IPS-11a (cell line): ENCODE data around the gene SLC39A1.
A peak's percentile ranks its signal among the peaks of the same experiment; 100 is the strongest.

Experiments used
- H3K4me3 ChIP-seq: one replicate; pipeline ENCODE4 v1.5.1; 2013; ENCODE audit warnings: low read depth, low read length, control low read depth

Gene SLC39A1

GRCh38 chr1:153977250-153978240 lies 14.2 kb upstream of the SLC39A1 start, which contains the start of gene JTB:
JTB (minus strand) TSS chr1:153977674; CDS start chr1:153977252, 422 bp downstream.
- H3K4me3 ChIP-seq: peak within 1 kb of the TSS; percentile 85

GRCh38 chr1:153976819-153977249 lies 13.5 kb upstream of the SLC39A1 start:
- H3K4me3 ChIP-seq: peak overlapping the region; percentile 85

- H3K4me3 ChIP-seq: no peak overlapping the region
These were observed 10.2 kb upstream of the SLC39A1 start for GRCh38 chr1:153973525-153973924.

GRCh38 chr1:153973071-153973470 lies 9.7 kb upstream of the SLC39A1 start:
- H3K4me3 ChIP-seq: no peak overlapping the region

- H3K4me3 ChIP-seq: no peak overlapping the region
These were observed 7.0 kb upstream of the SLC39A1 start for GRCh38 chr1:153970346-153970745.

GRCh38 chr1:153968972-153969371 lies 5.6 kb upstream of the SLC39A1 start:
- no peak overlapping the region for H3K4me3 ChIP-seq

- H3K4me3 ChIP-seq: peak overlapping the region; percentile 13
These were observed 5.1 kb upstream of the SLC39A1 start for GRCh38 chr1:153968408-153968807.

GRCh38 chr1:153968000-153968363 lies 4.6 kb upstream of the SLC39A1 start:
- H3K4me3 ChIP-seq: peak overlapping the region; percentile 47

- H3K4me3 ChIP-seq: peak within 1 kb of the TSS; percentile 57
These were observed 4.0 kb upstream of the SLC39A1 start, which contains the start of gene CREB3L4 for GRCh38 chr1:153967107-153967999. CREB3L4 (plus strand) TSS chr1:153967902; CDS start chr1:153968526, 624 bp downstream.

GRCh38 chr1:153963850-153964331 lies 554 bp upstream of the SLC39A1 start:
- peak overlapping the region; percentile 63 for H3K4me3 ChIP-seq

GRCh38 chr1:153962088-153963029 lies 978 bp downstream of the SLC39A1 start:
- H3K4me3 ChIP-seq: peak overlapping the region; percentile 88

GRCh38 chr1:153961421-153961820 lies 1.9 kb downstream of the SLC39A1 start:
- H3K4me3 ChIP-seq: peak overlapping the region; percentile 88

GRCh38 chr1:153960206-153960605 lies 3.1 kb downstream of the SLC39A1 start:
- H3K4me3 ChIP-seq: no peak overlapping the region

- no peak overlapping the region for H3K4me3 ChIP-seq
These were observed 3.9 kb downstream of the SLC39A1 start for GRCh38 chr1:153959454-153959853.

- H3K4me3 ChIP-seq: no peak overlapping the region
These were observed 4.4 kb downstream of the SLC39A1 start for GRCh38 chr1:153958961-153959260.

GRCh38 chr1:153958111-153958960 lies 5.0 kb downstream of the SLC39A1 start, which contains the start of gene CRTC2:
CRTC2 (minus strand) TSS chr1:153958612; CDS start chr1:153958497, 115 bp downstream.
- peak within 1 kb of the TSS; percentile 92 for H3K4me3 ChIP-seq

- peak overlapping the region; percentile 92 for H3K4me3 ChIP-seq
These were observed 5.6 kb downstream of the SLC39A1 start for GRCh38 chr1:153957744-153958110.

- peak overlapping the region; percentile 92 for H3K4me3 ChIP-seq
These were observed 6.2 kb downstream of the SLC39A1 start for GRCh38 chr1:153956997-153957715.
